ENCODE results near the gene PDCD11. TPM values are rescaled to one million over a fixed set of nuclear protein-coding genes. Genes with fewer than 3 reads are reported as not detected.
A peak's percentile ranks its signal among the peaks of the same experiment; 100 is the strongest.
"Not testable (repeated sequence)": the region's sequence is repeated elsewhere in the genome, so short reads cannot be mapped to it uniquely, and the experiment has no call there.

Gene PDCD11
- total and polyA plus RNA-seq, 3 experiments from 2014 or later = 16.4 to 91.3 (median 88.5) TPM

- Histone ChIP-seq H3K27ac (ENCODE audit: low read depth, low read length) (no peak within 1 kb of the TSS), H3K4me3 (ENCODE audit: low read length) (no peak within 1 kb of the TSS), H3K4me1 (ENCODE audit: insufficient read depth, low read length) (no peaks in the 10 kb centered on the region), H3K9me3 (ENCODE audit: low read length) (no peaks in the 10 kb centered on the region), H3K27me3 (ENCODE audit: insufficient read depth, low read length, poor library complexity, severe bottlenecking) (no peaks in the 10 kb centered on the region), H3K36me3 (ENCODE audit: insufficient read depth, low read length) (no peaks in the 10 kb centered on the region)
- CTCF ChIA-PET = interaction anchor here (1.5 to 5.4 kb wide), 2 partner anchors 13 to 63 kb away, joined by 4 to 48 read pairs; no protein-coding TSS in a partner anchor
- Mint-ChIP-seq H3K36me3 (peaks cover 0 to under 1% (median 0%) of the 10 kb centered on the region in 3 donors), H3K4me1 (peaks cover 10 to 22% (median 14%) of the 10 kb centered on the region in 3 donors), H3K4me3 (no peak within 1 kb of the TSS), H3K9me3 (no peaks in the 10 kb centered on the region), H3K27ac (peak within 1 kb of the TSS in 3 of 8 donors; percentile 5 to 35 (median 8)), H3K27me3 (no peaks in the 10 kb centered on the region)
- POLR2A ChIA-PET = no interaction called here
- no peak for DNase-seq
Observed at GRCh38 chr10:103479135-103479534, 82.7 kb downstream of the PDCD11 start, which contains the start of gene CALHM3. TSS of gene CALHM3 (minus strand) at chr10:103479240. CDS start at chr10:103479032, 208 bp downstream.

- no peaks in the 10 kb centered on the region for H3K27me3 Mint-ChIP-seq
- H3K4me1 Mint-ChIP-seq = peaks cover 10 to 17% (median 10%) of the 10 kb centered on the region in 3 donors
- H3K4me3 ChIP-seq (ENCODE audit: low read length) = no peak overlapping the region
- no peak overlapping the region for H3K27ac Mint-ChIP-seq
- no peaks in the 10 kb centered on the region for H3K9me3 Mint-ChIP-seq
- H3K27me3 ChIP-seq (ENCODE audit: insufficient read depth, low read length, poor library complexity, severe bottlenecking) = no peaks in the 10 kb centered on the region
- H3K9me3 ChIP-seq (ENCODE audit: low read length) = no peaks in the 10 kb centered on the region
- no peak for DNase-seq
- no peaks in the 10 kb centered on the region for H3K4me1 ChIP-seq (ENCODE audit: insufficient read depth, low read length)
- CTCF ChIA-PET = interaction anchor here (1.2 to 1.9 kb wide), 7 partner anchors 9 to 68 kb away, joined by 3 to 20 read pairs (median 3); no protein-coding TSS in a partner anchor
- no peak overlapping the region for H3K4me3 Mint-ChIP-seq
- POLR2A ChIA-PET = no interaction called here
- H3K27ac ChIP-seq (ENCODE audit: low read depth, low read length) = no peak overlapping the region
- no peaks in the 10 kb centered on the region for H3K36me3 ChIP-seq (ENCODE audit: insufficient read depth, low read length)
- H3K36me3 Mint-ChIP-seq = no peaks in the 10 kb centered on the region
Observed at GRCh38 chr10:103480521-103480920, 84.1 kb downstream of the PDCD11 start.

- Mint-ChIP-seq H3K36me3 (no peaks in the 10 kb centered on the region), H3K4me3 (no peak overlapping the region), H3K27ac (peak overlapping the region in 1 of 8 donors; percentile 2), H3K4me1 (peaks cover 8 to 11% (median 10%) of the 10 kb centered on the region in 3 donors), H3K9me3 (no peaks in the 10 kb centered on the region), H3K27me3 (no peaks in the 10 kb centered on the region)
- H3K36me3 ChIP-seq (ENCODE audit: insufficient read depth, low read length) = no peaks in the 10 kb centered on the region
- POLR2A ChIA-PET = no interaction called here
- no peaks in the 10 kb centered on the region for H3K27me3 ChIP-seq (ENCODE audit: insufficient read depth, low read length, poor library complexity, severe bottlenecking)
- no peaks in the 10 kb centered on the region for H3K9me3 ChIP-seq (ENCODE audit: low read length)
- peak in 2 of 5 donors; percentile 58 to 59 for DNase-seq
- H3K4me1 ChIP-seq (ENCODE audit: insufficient read depth, low read length) = no peaks in the 10 kb centered on the region
- no peak overlapping the region for H3K27ac ChIP-seq (ENCODE audit: low read depth, low read length)
- CTCF ChIA-PET = interaction anchor here (0.9 to 12.4 kb wide), 7 partner anchors 11 to 70 kb away, joined by 3 to 203 read pairs (median 7); partner anchors contain the start of genes CALHM2 and NEURL1
- H3K4me3 ChIP-seq (ENCODE audit: low read length) = no peak overlapping the region
Observed at GRCh38 chr10:103481974-103482531, 85.6 kb downstream of the PDCD11 start.

- not testable (repeated sequence) for H3K27me3 ChIP-seq (ENCODE audit: insufficient read depth, low read length, poor library complexity, severe bottlenecking); H3K4me3 Mint-ChIP-seq; H3K27ac Mint-ChIP-seq; H3K4me1 ChIP-seq (ENCODE audit: insufficient read depth, low read length); H3K36me3 Mint-ChIP-seq; H3K9me3 ChIP-seq (ENCODE audit: low read length); H3K9me3 Mint-ChIP-seq; DNase-seq; H3K36me3 ChIP-seq (ENCODE audit: insufficient read depth, low read length); H3K4me3 ChIP-seq (ENCODE audit: low read length); H3K27me3 Mint-ChIP-seq; H3K27ac ChIP-seq (ENCODE audit: low read depth, low read length)
- H3K4me1 Mint-ChIP-seq = peaks cover 8 to 28% (median 13%) of the 10 kb centered on the region in 3 donors
- POLR2A ChIA-PET = interaction anchor here (1.9 kb wide), 1 partner anchor 35 kb away, joined by 5 read pairs; the partner anchor contains the start of gene CALHM2
- CTCF ChIA-PET = interaction anchor here (1.4 to 12.4 kb wide), 6 partner anchors 8 to 226 kb away, joined by 3 to 203 read pairs (median 8); no protein-coding TSS in a partner anchor
Observed at GRCh38 chr10:103486635-103487409, 90.4 kb downstream of the PDCD11 start.

GRCh38 chr10:103487410-103487708 lies 90.9 kb downstream of the PDCD11 start:
- CTCF ChIA-PET = interaction anchor here (12.4 kb wide), 1 partner anchor 70 kb away, joined by 203 read pairs; no protein-coding TSS in a partner anchor
- no peaks in the 10 kb centered on the region for H3K36me3 Mint-ChIP-seq
- no peak overlapping the region for H3K4me3 Mint-ChIP-seq
- H3K27ac Mint-ChIP-seq = no peak overlapping the region
- no peak for DNase-seq
- no peaks in the 10 kb centered on the region for H3K9me3 Mint-ChIP-seq
- Histone ChIP-seq H3K36me3 (ENCODE audit: insufficient read depth, low read length) (no peaks in the 10 kb centered on the region), H3K27ac (ENCODE audit: low read depth, low read length) (no peak overlapping the region), H3K9me3 (ENCODE audit: low read length) (no peaks in the 10 kb centered on the region), H3K4me3 (ENCODE audit: low read length) (no peak overlapping the region), H3K4me1 (ENCODE audit: insufficient read depth, low read length) (peaks cover 6% of the 10 kb centered on the region), H3K27me3 (ENCODE audit: insufficient read depth, low read length, poor library complexity, severe bottlenecking) (no peaks in the 10 kb centered on the region)
- H3K27me3 Mint-ChIP-seq = peaks cover 0 to 3% of the 10 kb centered on the region in 2 donors
- POLR2A ChIA-PET = no interaction called here
- peaks cover 6 to 24% (median 10%) of the 10 kb centered on the region in 3 donors for H3K4me1 Mint-ChIP-seq

- POLR2A ChIA-PET = no interaction called here
- no peaks in the 10 kb centered on the region for H3K36me3 Mint-ChIP-seq
- H3K4me1 Mint-ChIP-seq = peaks cover 11 to 37% (median 21%) of the 10 kb centered on the region in 3 donors
- Histone ChIP-seq H3K4me1 (ENCODE audit: insufficient read depth, low read length) (peaks cover 12% of the 10 kb centered on the region), H3K36me3 (ENCODE audit: insufficient read depth, low read length) (no peaks in the 10 kb centered on the region), H3K27ac (ENCODE audit: low read depth, low read length) (no peak overlapping the region), H3K9me3 (ENCODE audit: low read length) (no peaks in the 10 kb centered on the region), H3K27me3 (ENCODE audit: insufficient read depth, low read length, poor library complexity, severe bottlenecking) (peaks cover 8% of the 10 kb centered on the region), H3K4me3 (ENCODE audit: low read length) (no peak overlapping the region)
- H3K9me3 Mint-ChIP-seq = no peaks in the 10 kb centered on the region
- peak overlapping the region in 1 of 7 donors; percentile 27 for H3K4me3 Mint-ChIP-seq
- H3K27ac Mint-ChIP-seq = peak overlapping the region in 6 of 8 donors; percentile 12 to 83 (median 49)
- no peak for DNase-seq
- CTCF ChIA-PET = interaction anchor here (0.8 to 12.4 kb wide), 3 partner anchors 74 to 140 kb away, joined by 3 to 203 read pairs (median 3); no protein-coding TSS in a partner anchor
- H3K27me3 Mint-ChIP-seq = peaks cover 17 to 18% of the 10 kb centered on the region in 2 donors
Observed at GRCh38 chr10:103490986-103491314, 94.5 kb downstream of the PDCD11 start.

GRCh38 chr10:103491729-103492364 lies 95.4 kb downstream of the PDCD11 start:
- no peaks in the 10 kb centered on the region for H3K9me3 Mint-ChIP-seq
- H3K4me3 Mint-ChIP-seq = peak overlapping the region in 4 of 7 donors; percentile 52 to 83 (median 58)
- H3K36me3 Mint-ChIP-seq = no peaks in the 10 kb centered on the region
- peak overlapping the region in 3 of 8 donors; percentile 26 to 76 (median 49) for H3K27ac Mint-ChIP-seq
- ChIA-PET POLR2A (no interaction called here), CTCF (interaction anchor here (1.4 to 12.4 kb wide), 2 partner anchors 12 to 75 kb away, joined by 4 to 203 read pairs; partner anchors contain the start of gene CALHM3)
- no peak overlapping the region for H3K27ac ChIP-seq (ENCODE audit: low read depth, low read length)
- H3K4me1 ChIP-seq (ENCODE audit: insufficient read depth, low read length) = peaks cover 12% of the 10 kb centered on the region
- no peak for DNase-seq
- no peak overlapping the region for H3K4me3 ChIP-seq (ENCODE audit: low read length)
- no peaks in the 10 kb centered on the region for H3K9me3 ChIP-seq (ENCODE audit: low read length)
- H3K36me3 ChIP-seq (ENCODE audit: insufficient read depth, low read length) = no peaks in the 10 kb centered on the region
- H3K27me3 Mint-ChIP-seq = peaks cover 20 to 23% of the 10 kb centered on the region in 2 donors
- peaks cover 11 to 37% (median 21%) of the 10 kb centered on the region in 3 donors for H3K4me1 Mint-ChIP-seq
- H3K27me3 ChIP-seq (ENCODE audit: insufficient read depth, low read length, poor library complexity, severe bottlenecking) = peaks cover 8% of the 10 kb centered on the region
